ENCODE results near the gene CNIH3. TPM values are rescaled to one million over a fixed set of nuclear protein-coding genes. Genes with fewer than 3 reads are reported as not detected.

The CNIH3 gene
- total and polyA plus RNA-seq, 8 donors, result 0.45 to 18.7 (median 3.1) TPM; not detected in 1

DNA sequence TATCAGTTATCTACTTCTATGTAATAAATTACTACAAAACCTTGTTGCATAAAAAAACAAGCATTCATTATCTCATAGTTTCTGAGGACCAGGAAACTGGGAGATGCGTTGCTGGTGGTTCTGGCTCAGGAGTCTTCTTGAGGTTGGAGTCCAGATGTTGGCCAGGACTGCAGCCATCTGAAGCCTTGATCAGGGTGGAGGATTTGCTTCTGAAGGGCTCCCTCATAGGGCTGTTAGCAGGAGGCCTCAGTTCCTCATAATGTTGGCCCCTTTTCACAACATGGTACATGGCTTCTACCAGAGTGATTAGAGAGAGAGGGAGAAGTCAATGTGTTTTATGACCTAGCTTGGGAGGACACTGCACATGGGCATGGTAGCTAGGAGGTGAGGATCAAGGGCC, 137.4 kb downstream of the CNIH3 start:
- H3K27ac ChIP-seq, result no peak overlapping the region
- intact Hi-C loops (cut with DNase I; ENCODE audit: low total_unique reads), result no loop called here
- no peak overlapping the region for H3K4me3 ChIP-seq
- no peaks in the 10 kb centered on the region for H3K36me3 ChIP-seq
- H3K4me1 ChIP-seq, result no peaks in the 10 kb centered on the region
- TF ChIP-seq, protein P1, sequence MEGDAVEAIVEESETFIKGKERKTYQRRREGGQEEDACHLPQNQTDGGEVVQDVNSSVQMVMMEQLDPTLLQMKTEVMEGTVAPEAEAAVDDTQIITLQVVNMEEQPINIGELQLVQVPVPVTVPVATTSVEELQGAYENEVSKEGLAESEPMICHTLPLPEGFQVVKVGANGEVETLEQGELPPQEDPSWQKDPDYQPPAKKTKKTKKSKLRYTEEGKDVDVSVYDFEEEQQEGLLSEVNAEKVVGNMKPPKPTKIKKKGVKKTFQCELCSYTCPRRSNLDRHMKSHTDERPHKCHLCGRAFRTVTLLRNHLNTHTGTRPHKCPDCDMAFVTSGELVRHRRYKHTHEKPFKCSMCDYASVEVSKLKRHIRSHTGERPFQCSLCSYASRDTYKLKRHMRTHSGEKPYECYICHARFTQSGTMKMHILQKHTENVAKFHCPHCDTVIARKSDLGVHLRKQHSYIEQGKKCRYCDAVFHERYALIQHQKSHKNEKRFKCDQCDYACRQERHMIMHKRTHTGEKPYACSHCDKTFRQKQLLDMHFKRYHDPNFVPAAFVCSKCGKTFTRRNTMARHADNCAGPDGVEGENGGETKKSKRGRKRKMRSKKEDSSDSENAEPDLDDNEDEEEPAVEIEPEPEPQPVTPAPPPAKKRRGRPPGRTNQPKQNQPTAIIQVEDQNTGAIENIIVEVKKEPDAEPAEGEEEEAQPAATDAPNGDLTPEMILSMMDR (IDR thresholded peaks at IDR 0.05), result no peak
- no peak for TF ChIP-seq POLR2AphosphoS5 (IDR thresholded peaks at IDR 0.05)
- TF ChIP-seq EP300 (IDR thresholded peaks at IDR 0.05), result no peak
- no peak for TF ChIP-seq POLR2A (IDR thresholded peaks at IDR 0.05)
- H3K27me3 ChIP-seq, result no peaks in the 10 kb centered on the region
- WGBS, 5 donors, result 71 to 94% (median 76%) methylated on average over 1 of the region's 1 CpG
- no peak for DNase-seq
- H3K9me3 ChIP-seq, result peaks cover 0 to 3% (median 0%) of the 10 kb centered on the region in 4 donors

DNA sequence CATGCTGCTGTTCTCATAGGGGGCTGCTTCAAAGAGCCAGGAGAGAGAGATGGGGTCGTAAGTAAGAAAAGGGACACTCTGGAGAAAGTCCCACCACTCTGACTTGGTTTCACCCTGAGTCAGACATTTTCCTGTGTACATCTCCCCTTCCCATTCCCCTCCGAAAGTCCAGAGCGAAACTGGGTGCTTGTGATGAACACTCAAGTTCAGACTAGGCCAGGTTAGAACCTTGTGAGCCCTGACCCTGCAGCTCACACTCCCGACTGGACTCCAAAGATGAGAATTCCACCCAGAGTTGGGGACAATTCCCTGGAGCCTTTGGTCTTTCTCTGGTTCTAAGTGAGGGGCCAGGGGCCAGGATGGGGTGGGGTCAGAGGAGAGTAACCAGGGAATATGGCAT, 139.5 kb downstream of the CNIH3 start:
- no peaks in the 10 kb centered on the region for H3K27me3 ChIP-seq
- intact Hi-C loops (cut with DNase I; ENCODE audit: low total_unique reads), result no loop called here
- DNase-seq, result no peak
- no peak overlapping the region for H3K4me3 ChIP-seq
- no peaks in the 10 kb centered on the region for H3K4me1 ChIP-seq
- no peak overlapping the region for H3K27ac ChIP-seq
- TF ChIP-seq, protein P1 (IDR thresholded peaks at IDR 0.05), result no peak
- TF ChIP-seq EP300 (IDR thresholded peaks at IDR 0.05) (no peak), POLR2A (IDR thresholded peaks at IDR 0.05) (no peak), POLR2AphosphoS5 (IDR thresholded peaks at IDR 0.05) (no peak)
- H3K36me3 ChIP-seq, result no peaks in the 10 kb centered on the region
- WGBS, 5 donors, result 70 to 87% (median 80%) methylated on average over 4 of the region's 4 CpGs
- H3K9me3 ChIP-seq, result peaks cover 0 to 20% (median 12%) of the 10 kb centered on the region in 4 donors

DNA sequence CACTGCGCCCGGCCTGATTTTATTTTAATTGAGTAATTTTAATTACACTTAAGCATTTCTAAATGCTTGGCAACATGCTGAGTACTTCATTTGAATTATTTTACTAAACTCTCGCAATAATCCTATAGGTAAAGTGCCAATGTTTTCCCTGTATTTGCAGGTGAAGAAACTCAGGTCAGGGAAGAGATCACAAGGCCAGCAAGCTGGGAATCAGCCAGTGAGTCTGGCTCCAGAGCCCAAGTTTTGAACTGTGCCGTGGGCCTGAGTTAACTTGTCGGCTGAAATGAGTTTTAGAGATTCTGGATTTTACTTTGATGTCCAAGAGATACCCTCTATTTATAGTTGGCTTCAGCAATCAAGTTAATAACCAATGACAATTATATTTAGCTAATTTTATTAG, 141.4 kb downstream of the CNIH3 start:
- WGBS, 5 donors, result 92 to 96% (median 93%) methylated on average over 5 of the region's 5 CpGs
- no peak for DNase-seq
- Histone ChIP-seq H3K4me3 (no peak overlapping the region), H3K36me3 (no peaks in the 10 kb centered on the region), H3K27ac (no peak overlapping the region), H3K27me3 (no peaks in the 10 kb centered on the region), H3K9me3 (peaks cover 0 to 20% (median 12%) of the 10 kb centered on the region in 4 donors), H3K4me1 (no peaks in the 10 kb centered on the region)
- TF ChIP-seq POLR2A (IDR thresholded peaks at IDR 0.05), result no peak
- TF ChIP-seq, protein P1 (IDR thresholded peaks at IDR 0.05), result no peak
- no peak for TF ChIP-seq POLR2AphosphoS5 (IDR thresholded peaks at IDR 0.05)
- no peak for TF ChIP-seq EP300 (IDR thresholded peaks at IDR 0.05)
- intact Hi-C loops (cut with DNase I; ENCODE audit: low total_unique reads), result no loop called here

DNA sequence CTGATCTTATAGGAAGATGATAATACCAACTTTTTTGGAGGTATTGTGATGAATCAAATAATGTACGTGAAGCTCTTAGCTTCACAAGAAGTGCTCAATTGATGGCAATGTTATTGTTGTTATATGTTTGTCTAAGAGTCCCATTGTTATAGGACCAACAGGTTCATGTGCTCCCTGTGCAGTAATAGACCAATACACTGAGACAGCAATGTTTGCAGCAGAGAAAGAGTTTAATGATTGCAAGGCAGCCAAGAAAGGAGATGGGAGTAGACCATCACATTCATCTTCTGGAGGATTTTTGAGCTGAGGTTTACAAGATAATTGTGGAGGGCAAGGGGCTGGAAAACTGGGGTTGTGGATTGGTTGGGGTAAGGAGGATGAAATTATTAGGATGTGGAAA, 143.0 kb downstream of the CNIH3 start:
- no peaks in the 10 kb centered on the region for H3K27me3 ChIP-seq
- peaks cover 0 to 20% (median 12%) of the 10 kb centered on the region in 4 donors for H3K9me3 ChIP-seq
- TF ChIP-seq POLR2A (IDR thresholded peaks at IDR 0.05), result no peak
- TF ChIP-seq EP300 (IDR thresholded peaks at IDR 0.05), result no peak
- TF ChIP-seq POLR2AphosphoS5 (IDR thresholded peaks at IDR 0.05), result no peak
- TF ChIP-seq, protein P1 (IDR thresholded peaks at IDR 0.05), result no peak
- H3K36me3 ChIP-seq, result no peaks in the 10 kb centered on the region
- intact Hi-C loops (cut with DNase I; ENCODE audit: low total_unique reads), result no loop called here
- no peaks in the 10 kb centered on the region for H3K4me1 ChIP-seq
- H3K4me3 ChIP-seq, result no peak overlapping the region
- H3K27ac ChIP-seq, result no peak overlapping the region
- 92 to 100% (median 94%) methylated on average over 1 of the region's 1 CpG for WGBS, 5 donors
- no peak for DNase-seq
